ENCODE results near the gene MID2. TPM values are rescaled to one million over a fixed set of nuclear protein-coding genes. Genes with fewer than 3 reads are reported as not detected.

The MID2 gene
- total RNA-seq, 2 experiments from 2014 or later = not detected

- H3K4me2 ChIP-seq (ENCODE audit: low read length) = no peak overlapping the region
- intact Hi-C loops (cut with micrococcal nuclease; ENCODE audit: unreplicated experiment) = no loop called here
- ChIA-PET POLR2A (no interaction called here), CTCF (ENCODE audit: unreplicated experiment) (no interaction called here)
- H3K9me3 ChIP-seq (ENCODE audit: low read length) = no peaks in the 10 kb centered on the region
- H2AFZ ChIP-seq (ENCODE audit: low read length) = no peak overlapping the region
- H4K20me1 ChIP-seq (ENCODE audit: insufficient read depth, low read length) = no peaks in the 10 kb centered on the region
- no peak for TF ChIP-seq CTCF (conservative IDR thresholded peaks at IDR 0.05; ENCODE audit: low read length)
- TF ChIP-seq EZH2phosphoT487 (IDR thresholded peaks at IDR 0.05; ENCODE audit: borderline replicate concordance, low read depth, low read length) = no peak
- no peaks in the 10 kb centered on the region for H3K9me2 ChIP-seq (ENCODE audit: insufficient read depth, low read length)
- no TSS peak for BruUV-seq (replicated peaks)
- no peak overlapping the region for H3K4me3 ChIP-seq (ENCODE audit: low read depth, low read length, poor library complexity, severe bottlenecking)
- H3K36me3 ChIP-seq (ENCODE audit: insufficient read depth, low read length) = no peaks in the 10 kb centered on the region
- no peaks in the 10 kb centered on the region for H3K4me1 ChIP-seq (ENCODE audit: insufficient read depth, low read length, poor library complexity, severe bottlenecking)
- no peaks in the 10 kb centered on the region for H3K79me2 ChIP-seq (ENCODE audit: insufficient read depth, low read depth, low read length)
- no peak overlapping the region for H3K27ac ChIP-seq (ENCODE audit: low read depth, low read length, poor library complexity, severe bottlenecking)
- DNase-seq (ENCODE audit: low spot score) = no peak
Measured at GRCh38 chrX:107842715-107843400, 17.2 kb downstream of the MID2 start.

- BruUV-seq (replicated peaks) = no TSS peak
- no peaks in the 10 kb centered on the region for H3K36me3 ChIP-seq (ENCODE audit: insufficient read depth, low read length)
- H3K9me2 ChIP-seq (ENCODE audit: insufficient read depth, low read length) = no peaks in the 10 kb centered on the region
- ChIA-PET CTCF (ENCODE audit: unreplicated experiment) (no interaction called here), POLR2A (no interaction called here)
- no peak overlapping the region for H3K4me3 ChIP-seq (ENCODE audit: low read depth, low read length, poor library complexity, severe bottlenecking)
- TF ChIP-seq EZH2phosphoT487 (IDR thresholded peaks at IDR 0.05; ENCODE audit: borderline replicate concordance, low read depth, low read length) (no peak), CTCF (conservative IDR thresholded peaks at IDR 0.05; ENCODE audit: low read length) (no peak)
- H2AFZ ChIP-seq (ENCODE audit: low read length) = no peak overlapping the region
- H4K20me1 ChIP-seq (ENCODE audit: insufficient read depth, low read length) = no peaks in the 10 kb centered on the region
- no peaks in the 10 kb centered on the region for H3K4me1 ChIP-seq (ENCODE audit: insufficient read depth, low read length, poor library complexity, severe bottlenecking)
- DNase-seq (ENCODE audit: low spot score) = no peak
- H3K4me2 ChIP-seq (ENCODE audit: low read length) = no peak overlapping the region
- intact Hi-C loops (cut with micrococcal nuclease; ENCODE audit: unreplicated experiment) = no loop called here
- H3K79me2 ChIP-seq (ENCODE audit: insufficient read depth, low read depth, low read length) = no peaks in the 10 kb centered on the region
- no peaks in the 10 kb centered on the region for H3K9me3 ChIP-seq (ENCODE audit: low read length)
- H3K27ac ChIP-seq (ENCODE audit: low read depth, low read length, poor library complexity, severe bottlenecking) = no peak overlapping the region
Measured at GRCh38 chrX:107845625-107846024, 20.0 kb downstream of the MID2 start.

GRCh38 chrX:107848591-107848990, 22.9 kb downstream of the MID2 start:
- no peak for DNase-seq (ENCODE audit: low spot score)
- Histone ChIP-seq H4K20me1 (ENCODE audit: insufficient read depth, low read length) (no peaks in the 10 kb centered on the region), H2AFZ (ENCODE audit: low read length) (no peak overlapping the region), H3K9me3 (ENCODE audit: low read length) (no peaks in the 10 kb centered on the region), H3K27ac (ENCODE audit: low read depth, low read length, poor library complexity, severe bottlenecking) (no peak overlapping the region), H3K36me3 (ENCODE audit: insufficient read depth, low read length) (no peaks in the 10 kb centered on the region), H3K4me3 (ENCODE audit: low read depth, low read length, poor library complexity, severe bottlenecking) (no peak overlapping the region), H3K4me2 (ENCODE audit: low read length) (no peak overlapping the region), H3K79me2 (ENCODE audit: insufficient read depth, low read depth, low read length) (no peaks in the 10 kb centered on the region), H3K4me1 (ENCODE audit: insufficient read depth, low read length, poor library complexity, severe bottlenecking) (no peaks in the 10 kb centered on the region), H3K9me2 (ENCODE audit: insufficient read depth, low read length) (no peaks in the 10 kb centered on the region)
- CTCF ChIA-PET (ENCODE audit: unreplicated experiment) = no interaction called here
- intact Hi-C loops (cut with micrococcal nuclease; ENCODE audit: unreplicated experiment) = no loop called here
- no TSS peak for BruUV-seq (replicated peaks)
- TF ChIP-seq CTCF (conservative IDR thresholded peaks at IDR 0.05; ENCODE audit: low read length) (no peak), EZH2phosphoT487 (IDR thresholded peaks at IDR 0.05; ENCODE audit: borderline replicate concordance, low read depth, low read length) (no peak)
- POLR2A ChIA-PET = interaction anchor here (0.6 kb wide), 1 partner anchor 445 kb away, joined by 3 read pairs; no protein-coding TSS in a partner anchor
